Calu3 (cell line): ENCODE measurements around the gene MACROD1. TPM values are rescaled to one million over a fixed set of nuclear protein-coding genes. Genes with fewer than 3 reads are reported as not detected.

Experiments
- BruUV-seq: library from RNA; stranded (reverse); fragments of 400-500 nt; replicated peaks from 2 replicates; lab custom pipeline; 2021; lab: Mats Ljungman, UMichigan
- CTCF ChIA-PET: fragments of 300-600 bp; sonication (Branson Sonifier 250); formaldehyde crosslinking; loops from one replicate; lab custom pipeline; 2022; ENCODE audit warnings: antibody characterized with exemption; lab: Charles Lee
- DNase-seq: peaks from one replicate; pipeline ENCODE4 v3.0.0; 2022
- H3K27ac Mint-ChIP-seq: one replicate; pipeline ENCODE4 v1.8.0; 2022; ENCODE audit warnings: mixed read lengths; ENCODE audit not compliant: unreplicated experiment
- H3K27me3 Mint-ChIP-seq: one replicate; pipeline ENCODE4 v1.8.0; 2022; ENCODE audit warnings: mixed read lengths; ENCODE audit not compliant: unreplicated experiment
- H3K36me3 Mint-ChIP-seq: one replicate; pipeline ENCODE4 v1.8.0; 2022; ENCODE audit warnings: mild to moderate bottlenecking, moderate library complexity, mixed read lengths; ENCODE audit not compliant: insufficient read depth, unreplicated experiment
- H3K4me1 Mint-ChIP-seq: one replicate; pipeline ENCODE4 v1.8.0; 2022; ENCODE audit warnings: mild to moderate bottlenecking, low read depth, mixed read lengths; ENCODE audit not compliant: unreplicated experiment
- H3K4me3 Mint-ChIP-seq: one replicate; pipeline ENCODE4 v1.8.0; 2022; ENCODE audit warnings: mild to moderate bottlenecking, low read depth, moderate library complexity, mixed read lengths; ENCODE audit not compliant: unreplicated experiment
- H3K9me3 Mint-ChIP-seq: one replicate; pipeline ENCODE4 v1.8.0; 2022; ENCODE audit warnings: low read depth, mixed read lengths; ENCODE audit not compliant: unreplicated experiment
- CTCF ChIP-seq: fragments of 200-600 bp; IDR thresholded peaks from one replicate; pipeline ENCODE4 v1.8.0; 2022; ENCODE audit warnings: antibody characterized with exemption; ENCODE audit not compliant: unreplicated experiment
- intact Hi-C: fragments of 100-400 bp; cut with micrococcal nuclease; formaldehyde crosslinking; loops from one replicate; pipeline ENCODE4 v1.10.0; 2022; ENCODE audit not compliant: unreplicated experiment
- total RNA-seq: library from RNA; stranded (reverse); gene quantifications from 2 replicates; pipeline ENCODE4 v1.2.3, GENCODE V29; 2022

Gene MACROD1
- total RNA-seq, 1 experiment from 2014 or later, result 35.7 TPM

- H3K27ac Mint-ChIP-seq, result no peak overlapping the region
- no peak overlapping the region for H3K4me3 Mint-ChIP-seq
- H3K4me1 Mint-ChIP-seq, result peaks cover 6% of the 10 kb centered on the region
- CTCF ChIA-PET, result no interaction called here
- no TSS peak for BruUV-seq
- no peak for TF ChIP-seq CTCF
- no peaks in the 10 kb centered on the region for H3K9me3 Mint-ChIP-seq
- intact Hi-C loops, result no loop called here
- H3K36me3 Mint-ChIP-seq, result peaks cover 17% of the 10 kb centered on the region
- no peaks in the 10 kb centered on the region for H3K27me3 Mint-ChIP-seq
- DNase-seq, result no peak
Observed at GRCh38 chr11:64161037-64161436, 4.9 kb downstream of the MACROD1 start.

GRCh38 chr11:64157631-64158394 is 8.1 kb downstream of the MACROD1 start:
- CTCF ChIA-PET, result no interaction called here
- H3K9me3 Mint-ChIP-seq, result no peaks in the 10 kb centered on the region
- H3K36me3 Mint-ChIP-seq, result no peaks in the 10 kb centered on the region
- no TSS peak for BruUV-seq
- H3K27me3 Mint-ChIP-seq, result no peaks in the 10 kb centered on the region
- H3K27ac Mint-ChIP-seq, result no peak overlapping the region
- intact Hi-C loops, result no loop called here
- TF ChIP-seq CTCF, result no peak
- no peak for DNase-seq
- H3K4me1 Mint-ChIP-seq, result peaks cover 8% of the 10 kb centered on the region
- H3K4me3 Mint-ChIP-seq, result no peak overlapping the region

GRCh38 chr11:64156235-64157011 is 9.5 kb downstream of the MACROD1 start:
- Mint-ChIP-seq H3K27me3 (no peaks in the 10 kb centered on the region), H3K4me1 (peaks cover 9% of the 10 kb centered on the region), H3K36me3 (no peaks in the 10 kb centered on the region), H3K27ac (no peak overlapping the region), H3K9me3 (no peaks in the 10 kb centered on the region), H3K4me3 (no peak overlapping the region)
- no peak for TF ChIP-seq CTCF
- intact Hi-C loops, result no loop called here
- DNase-seq, result no peak
- no TSS peak for BruUV-seq
- CTCF ChIA-PET, result no interaction called here

GRCh38 chr11:64153812-64154211 is 12.1 kb downstream of the MACROD1 start:
- Mint-ChIP-seq H3K4me3 (no peak overlapping the region), H3K27ac (no peak overlapping the region), H3K9me3 (no peaks in the 10 kb centered on the region), H3K4me1 (peaks cover 9% of the 10 kb centered on the region), H3K27me3 (no peaks in the 10 kb centered on the region), H3K36me3 (peaks cover 5% of the 10 kb centered on the region)
- CTCF ChIA-PET, result interaction anchor here (1.2 kb wide), 1 partner anchor 33 kb away, joined by 3 read pairs; no protein-coding TSS in a partner anchor
- intact Hi-C loops, result no loop called here
- no TSS peak for BruUV-seq
- DNase-seq, result no peak
- no peak for TF ChIP-seq CTCF
